Endometrial microvascular endothelial cells (primary cell): ENCODE data around the gene ARHGAP26. TPM values are rescaled to one million over a fixed set of nuclear protein-coding genes. Genes with fewer than 3 reads are reported as not detected.

Source experiments
- in situ Hi-C: cut with HindIII; loops from 2 replicates; pipeline ENCODE4 v1.10.0; 2017; ENCODE audit warnings: low sequenced_read_pairs, low pct_unique_long_range_greater_than_20kb; ENCODE audit errors: inconsistent ontology term
- total RNA-seq: library from RNA; depleted of rRNA; stranded (reverse); fragments of >200 nt; gene quantifications from one replicate; pipeline ENCODE4 v1.2.3, GENCODE V29; 2015; ENCODE audit errors: inconsistent ontology term

Gene ARHGAP26
- total RNA-seq, 1 donor from 2014 or later: 20.4 TPM

DNA sequence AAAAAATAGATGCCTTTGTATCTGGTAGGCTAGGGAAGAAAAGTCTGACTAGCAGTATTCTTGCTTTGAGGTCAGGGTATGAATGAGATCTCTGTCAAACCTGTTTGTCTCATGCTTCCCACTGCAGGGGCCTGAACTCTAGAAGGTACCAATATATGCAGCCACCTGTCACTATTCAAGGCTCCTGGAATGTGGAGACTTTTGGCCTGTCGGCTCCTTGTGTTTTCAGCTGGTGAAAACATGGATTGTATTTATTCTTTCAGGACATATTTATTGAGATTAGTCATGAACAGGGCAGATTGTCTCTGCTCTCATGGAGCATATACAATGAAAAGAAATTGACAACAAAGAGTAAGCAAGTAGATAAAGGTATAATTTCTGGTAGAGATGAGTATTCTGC lies 255.8 kb downstream of the ARHGAP26 start:
- in situ Hi-C loops: no loop called here

DNA sequence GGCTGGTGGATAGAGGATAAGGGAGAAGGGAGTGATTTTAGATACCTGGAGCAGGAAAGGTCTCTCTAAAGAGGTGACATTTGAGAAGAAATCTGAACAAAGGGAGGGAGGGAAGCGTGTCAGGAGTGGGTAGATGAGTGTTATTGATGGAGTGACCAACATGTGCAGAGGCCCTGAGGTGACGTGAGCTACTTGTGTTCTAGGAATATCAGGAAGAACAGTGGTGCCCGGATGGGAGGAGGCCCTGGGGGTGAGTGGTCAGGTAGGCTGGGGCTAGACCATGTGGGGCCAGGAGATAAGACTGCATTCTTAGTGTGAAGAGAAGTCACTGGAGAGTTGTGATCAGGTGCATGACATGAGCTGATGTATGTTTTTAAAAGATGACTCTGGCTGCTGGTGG lies 256.2 kb downstream of the ARHGAP26 start:
- in situ Hi-C loops: no loop called here

DNA sequence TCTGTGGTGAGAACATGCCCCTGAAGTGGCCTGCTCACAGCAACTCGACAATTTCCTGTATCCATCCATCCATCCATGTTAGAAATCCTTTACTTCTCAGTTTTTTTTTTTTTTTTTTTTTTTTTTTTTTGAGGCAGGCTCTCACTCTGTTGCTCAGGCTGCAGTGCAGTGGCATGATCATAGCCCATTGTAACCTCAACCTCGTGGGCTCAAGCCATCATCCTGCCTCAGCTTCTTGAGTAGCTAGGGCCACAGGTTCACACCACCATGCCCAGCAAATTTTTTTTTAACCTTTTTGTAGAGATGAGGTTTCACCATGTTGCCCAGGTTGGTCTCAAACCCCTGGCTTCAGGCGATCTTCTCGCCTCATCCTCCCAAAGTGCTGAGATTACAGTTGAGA lies 259.1 kb downstream of the ARHGAP26 start:
- in situ Hi-C loops: no loop called here

DNA sequence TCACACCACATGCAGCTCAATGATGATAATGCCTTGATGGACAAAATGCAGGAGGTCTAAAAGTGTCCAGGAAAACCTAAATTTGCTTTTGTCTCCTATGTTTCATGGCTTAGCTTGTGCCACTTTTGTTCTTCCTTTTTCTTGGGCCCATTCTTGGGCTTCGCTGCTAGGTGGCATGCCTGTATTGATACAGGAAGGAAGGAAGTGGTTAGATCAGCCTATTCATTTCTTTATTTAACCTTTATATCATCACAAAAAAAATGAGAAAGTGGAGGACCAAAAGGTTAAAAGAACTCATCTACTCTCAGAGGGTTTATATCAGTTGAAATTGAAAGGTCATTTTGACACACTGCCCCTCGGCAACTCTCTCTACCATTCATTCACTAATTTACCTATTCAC lies 260.2 kb downstream of the ARHGAP26 start:
- in situ Hi-C loops: no loop called here

DNA sequence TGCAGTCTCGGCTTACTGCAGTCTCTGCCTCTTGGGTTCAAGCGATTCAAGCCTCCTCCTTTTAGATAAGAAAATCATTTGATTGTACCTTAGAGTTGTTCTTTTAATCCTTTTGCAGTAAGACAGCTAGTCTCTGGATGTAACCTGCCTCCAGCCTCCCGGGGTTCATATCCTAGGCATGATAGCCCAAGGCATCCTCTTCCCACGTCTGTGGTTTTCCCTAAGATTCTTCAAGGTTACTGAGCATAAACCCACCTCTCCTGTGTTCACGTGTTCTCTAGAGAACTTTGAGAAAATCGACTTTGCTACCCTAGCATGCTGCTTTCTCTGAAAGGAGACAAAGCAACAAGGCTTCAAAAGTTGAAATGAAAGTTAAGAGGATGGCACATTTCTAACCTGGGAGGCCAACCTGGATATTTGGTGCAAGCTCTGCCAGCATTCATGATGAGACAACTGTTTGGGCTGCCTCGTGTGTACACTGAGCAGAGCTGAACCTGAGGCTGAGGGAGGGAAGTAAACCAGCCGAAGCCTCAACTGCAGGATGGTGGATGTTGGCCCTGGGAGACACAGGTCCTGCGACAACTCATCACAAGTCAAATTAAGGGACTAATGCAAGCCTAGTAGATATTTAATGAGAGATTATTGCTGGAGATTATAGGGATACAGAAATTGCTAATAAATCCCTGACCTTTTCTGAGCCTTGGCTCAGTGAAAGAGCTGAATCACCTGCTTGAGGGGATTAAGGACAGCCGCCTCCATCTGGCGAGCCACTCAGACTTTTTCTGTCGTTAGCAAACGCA lies 261.8 kb downstream of the ARHGAP26 start:
- in situ Hi-C loops: no loop called here

- in situ Hi-C loops: no loop called here
Measured at GRCh38 chr5:143032581-143032836, 262.3 kb downstream of the ARHGAP26 start.

DNA sequence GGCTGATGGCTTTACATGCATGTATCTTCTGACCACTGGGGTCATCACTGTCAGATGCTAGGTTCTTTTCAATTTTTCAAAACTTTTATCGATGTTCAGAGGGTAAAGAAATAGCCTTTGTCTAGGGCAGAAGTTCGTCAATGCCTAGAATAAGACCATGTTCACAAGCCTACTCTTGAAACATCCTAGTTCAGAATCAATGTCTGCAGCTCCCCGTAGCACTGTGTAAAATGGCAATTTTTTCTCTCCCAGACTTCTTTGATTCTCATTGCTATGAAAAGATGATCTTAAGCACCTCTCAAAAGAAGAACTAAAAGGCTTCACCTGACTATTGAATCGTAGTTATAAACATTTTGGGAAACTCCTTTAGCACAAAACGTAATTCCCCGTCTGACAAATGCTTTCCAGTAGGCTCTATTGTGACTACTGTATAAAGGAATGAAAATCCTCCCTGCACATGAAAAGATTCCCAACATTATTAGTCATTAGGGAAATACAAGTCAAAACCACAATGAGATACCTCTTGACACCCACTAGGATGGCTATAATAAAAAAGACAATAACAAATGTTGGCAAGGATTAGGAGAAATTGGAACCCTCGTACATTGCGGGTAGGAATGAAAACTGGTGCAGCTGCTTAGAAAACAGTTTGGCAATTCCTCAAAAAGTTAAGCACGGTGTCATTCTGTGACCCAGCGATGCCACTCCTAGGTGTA lies 263.5 kb downstream of the ARHGAP26 start:
- in situ Hi-C loops: no loop called here

DNA sequence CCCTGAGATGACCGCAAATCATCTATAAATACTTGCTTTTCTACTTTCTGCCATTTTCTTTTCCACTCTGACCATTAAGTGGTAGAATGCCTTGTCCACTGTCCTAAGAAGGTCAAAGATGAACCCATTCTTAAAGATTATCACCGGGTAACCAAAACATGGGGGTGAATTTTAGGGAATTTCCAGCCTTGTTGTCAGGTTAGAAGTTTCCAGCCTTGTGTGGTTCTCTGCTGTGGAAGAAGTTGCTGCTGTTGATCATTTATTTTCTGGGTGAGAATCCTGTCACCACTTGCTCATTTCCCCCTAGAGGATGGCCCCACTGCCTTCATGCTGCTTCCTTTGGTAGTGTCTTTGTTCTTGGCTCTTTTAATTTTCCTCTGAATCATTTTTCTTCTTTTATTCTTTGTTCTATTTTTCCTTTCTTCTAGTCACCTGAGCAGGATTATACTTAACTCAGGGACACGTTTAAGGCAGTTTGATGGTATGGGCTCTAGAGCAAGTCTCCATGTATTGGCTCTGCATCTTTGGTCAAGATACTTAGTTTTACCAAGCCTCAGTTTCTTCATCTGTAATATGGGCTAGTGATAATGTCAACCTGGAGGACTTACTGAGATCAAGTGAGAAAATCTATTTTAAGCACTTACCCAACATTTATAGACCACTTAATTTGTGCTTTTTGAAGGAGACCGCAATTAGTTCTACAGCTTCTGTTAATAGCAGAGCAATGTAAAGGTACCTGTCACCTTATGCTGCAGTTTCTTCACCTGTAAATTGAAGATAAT lies 266.2 kb downstream of the ARHGAP26 start:
- in situ Hi-C loops: no loop called here

DNA sequence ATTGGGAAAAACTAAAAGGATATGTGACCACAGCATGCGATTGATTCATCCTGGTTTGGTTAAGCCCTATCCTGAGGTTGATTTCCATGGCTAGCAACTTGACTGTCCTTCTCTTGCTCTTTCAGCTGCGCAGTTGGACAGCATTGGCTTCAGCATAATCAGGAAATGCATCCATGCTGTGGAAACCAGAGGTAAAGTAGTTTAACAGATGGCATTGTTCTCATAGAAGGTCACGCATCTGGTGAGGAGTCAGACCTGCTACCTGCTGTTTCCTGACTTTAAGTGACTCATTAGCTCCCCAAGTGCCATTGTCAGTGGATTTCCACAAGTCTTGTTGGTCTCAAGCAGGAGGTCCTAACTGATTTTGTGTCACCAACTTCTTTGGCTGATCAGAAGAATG lies 266.9 kb downstream of the ARHGAP26 start:
- in situ Hi-C loops: no loop called here

DNA sequence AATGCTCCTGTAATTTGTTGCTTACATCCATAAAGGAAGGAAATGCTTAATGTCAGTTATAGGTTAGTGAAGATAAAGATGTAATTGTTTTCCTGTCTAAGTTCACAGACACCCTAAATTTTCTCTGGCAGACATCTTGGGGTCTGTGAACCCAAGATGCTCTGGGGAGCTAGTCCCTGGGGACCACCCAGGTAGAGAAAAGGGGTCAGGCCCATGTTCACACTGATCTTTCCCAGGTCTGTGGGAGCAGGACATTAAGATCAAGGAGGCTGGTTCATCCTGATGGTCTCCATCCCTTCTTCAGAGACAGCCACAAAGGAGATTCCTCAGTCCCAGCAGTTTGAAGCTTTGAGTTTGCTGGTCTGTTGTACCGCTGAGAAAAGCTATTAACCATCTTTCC lies 267.5 kb downstream of the ARHGAP26 start:
- in situ Hi-C loops: no loop called here

DNA sequence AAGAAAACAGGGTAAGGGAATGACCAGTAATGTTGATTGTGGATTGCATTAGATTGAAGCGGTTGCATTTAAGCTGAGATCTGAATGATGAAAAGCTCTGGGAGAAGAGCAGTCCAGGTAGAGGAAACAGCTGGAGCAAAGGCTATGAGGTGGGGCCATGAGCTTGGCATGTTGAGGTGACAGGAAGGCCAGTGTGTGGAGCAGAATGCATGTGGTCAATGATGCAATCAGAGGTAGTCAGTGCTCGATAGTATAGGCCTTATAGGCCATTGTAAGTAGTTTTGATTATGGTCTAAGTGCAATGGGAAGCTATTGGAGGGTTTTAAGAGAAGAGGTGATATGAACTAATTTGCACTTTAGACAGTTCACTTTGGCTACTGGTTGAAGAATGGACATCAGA lies 270.4 kb downstream of the ARHGAP26 start:
- in situ Hi-C loops: no loop called here

DNA sequence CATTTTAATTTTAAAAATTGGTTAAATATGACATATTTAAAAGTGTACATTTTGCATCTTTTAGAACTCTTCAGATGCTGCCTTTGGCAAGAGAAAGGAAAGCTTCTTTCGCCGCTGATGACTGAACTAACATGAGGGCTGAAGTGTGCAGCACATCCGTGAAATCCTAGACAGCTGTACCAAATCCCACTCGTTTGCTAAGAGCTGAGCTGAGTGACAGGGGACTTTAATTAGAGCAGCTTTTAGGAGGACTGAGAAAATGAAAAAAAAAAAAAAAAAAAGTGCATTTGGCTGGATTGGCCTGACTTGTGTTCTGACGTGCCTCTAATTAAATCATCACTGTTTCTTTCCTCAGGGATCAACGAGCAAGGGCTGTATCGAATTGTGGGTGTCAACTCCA lies 271.3 kb downstream of the ARHGAP26 start:
- in situ Hi-C loops: no loop called here

- in situ Hi-C loops: no loop called here
Measured at GRCh38 chr5:143041972-143042770, 272.0 kb downstream of the ARHGAP26 start.

DNA sequence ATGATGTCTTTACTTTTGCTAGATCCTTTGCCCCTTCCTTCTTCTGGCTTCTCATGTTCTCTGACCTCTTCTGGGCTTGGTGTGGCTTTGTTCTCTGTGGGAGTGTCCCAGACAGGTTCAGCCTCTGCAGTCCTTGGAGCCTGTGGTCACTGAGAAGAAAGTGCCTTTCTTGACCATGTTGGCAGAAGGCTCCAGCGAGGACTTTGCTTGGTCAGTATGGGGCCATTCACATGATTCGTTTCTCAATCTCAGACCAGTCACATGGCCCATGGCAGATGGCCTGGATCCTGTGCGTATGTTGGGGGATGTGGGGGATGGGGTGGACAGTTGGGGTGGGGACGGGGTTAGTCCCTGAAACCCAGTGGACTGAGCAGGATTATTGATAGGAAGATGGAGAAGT lies 274.1 kb downstream of the ARHGAP26 start:
- in situ Hi-C loops: no loop called here

DNA sequence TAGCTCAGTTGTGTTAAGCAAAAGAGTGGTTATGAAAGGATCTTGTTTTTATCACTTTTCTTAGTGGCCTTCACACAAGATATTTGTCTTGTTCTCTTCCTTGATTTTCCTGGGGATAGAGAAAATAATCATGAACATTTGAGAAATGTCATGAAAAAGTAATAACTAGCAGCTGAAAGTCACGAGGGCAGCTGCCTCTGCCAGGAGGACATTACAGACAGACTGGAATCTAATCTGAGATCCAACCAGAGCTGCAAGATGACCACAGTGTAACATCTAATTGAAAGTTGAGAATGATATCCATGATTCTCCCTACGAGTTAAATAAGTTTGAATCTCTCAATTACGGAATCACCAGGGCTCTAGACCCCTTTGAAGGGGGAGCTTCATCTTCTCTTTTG lies 274.9 kb downstream of the ARHGAP26 start:
- in situ Hi-C loops: no loop called here

- in situ Hi-C loops: no loop called here
Measured at GRCh38 chr5:143046314-143046713, 276.1 kb downstream of the ARHGAP26 start.

GRCh38 chr5:143047091-143047490 lies 276.9 kb downstream of the ARHGAP26 start:
- in situ Hi-C loops: no loop called here

DNA sequence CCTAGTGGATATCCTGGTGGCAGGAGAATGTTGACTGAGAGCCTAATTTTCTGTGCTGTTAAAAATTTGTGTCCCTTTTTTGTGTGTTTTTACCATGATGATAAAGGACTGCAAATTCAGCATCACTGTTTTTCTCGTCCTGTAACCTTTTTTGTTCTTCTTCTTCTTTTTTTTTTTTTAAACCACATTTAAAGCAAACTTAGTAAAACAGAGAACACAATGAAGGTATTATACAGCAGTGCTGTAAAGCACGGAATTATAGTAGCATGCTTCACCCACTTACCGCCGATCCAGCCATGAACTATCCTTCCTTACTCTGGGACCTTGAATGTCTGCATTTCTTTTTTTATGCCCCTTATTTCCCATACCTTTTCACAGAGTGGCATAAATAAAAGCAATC lies 280.0 kb downstream of the ARHGAP26 start:
- in situ Hi-C loops: no loop called here
